Astrocyte (in vitro differentiated cells and primary cell): ENCODE measurements around the gene IQCM. TPM values are rescaled to one million over a fixed set of nuclear protein-coding genes. Genes with fewer than 3 reads are reported as not detected.

Experiments
- DNase-seq: peaks from one replicate; pipeline ENCODE4 v3.0.0-alpha.2; 2010; ENCODE audit warnings: low read depth
- FAIRE-seq: peaks from 2 replicates; lab custom pipeline; 2011; peaks lifted over from hg19 to GRCh38; lab: Jason Lieb, UNC
- H2AFZ ChIP-seq: 2 replicates; pipeline ENCODE4 v1.6.0; 2012; ENCODE audit warnings: low read depth, low read length, inconsistent platforms
- H3K27ac ChIP-seq: 2 replicates; pipeline ENCODE4 v1.5.1; 2011; ENCODE audit warnings: low read depth, low read length, inconsistent platforms
- H3K27me3 ChIP-seq: 2 replicates; pipeline ENCODE4 v1.6.0; 2011; ENCODE audit warnings: low read length, inconsistent platforms; ENCODE audit not compliant: insufficient read depth
- H3K36me3 ChIP-seq: 2 replicates; pipeline ENCODE4 v1.5.1; 2011; ENCODE audit warnings: low read length, inconsistent platforms; ENCODE audit not compliant: insufficient read depth
- H3K4me1 ChIP-seq: 2 replicates; pipeline ENCODE4 v1.5.1; 2011; ENCODE audit warnings: low read length, inconsistent platforms; ENCODE audit not compliant: insufficient read depth
- H3K4me2 ChIP-seq: 2 replicates; pipeline ENCODE4 v1.6.0; 2012; ENCODE audit warnings: low read length, inconsistent platforms
- H3K4me3 ChIP-seq: 2 replicates; pipeline ENCODE4 v1.5.1; 2011; ENCODE audit warnings: low read depth, mild to moderate bottlenecking, low read length, inconsistent platforms; ENCODE audit not compliant: insufficient read depth
- H3K79me2 ChIP-seq: 2 replicates; pipeline ENCODE4 v1.6.0; 2012; ENCODE audit warnings: mild to moderate bottlenecking, low read length, inconsistent platforms; ENCODE audit not compliant: insufficient read depth
- H3K9ac ChIP-seq: 2 replicates; pipeline ENCODE4 v1.6.0; 2012; ENCODE audit warnings: mild to moderate bottlenecking, low read length, inconsistent platforms
- H3K9me3 ChIP-seq: 2 replicates; pipeline ENCODE4 v1.5.1; 2012; ENCODE audit warnings: low read depth, mild to moderate bottlenecking, low read length, inconsistent platforms; ENCODE audit not compliant: insufficient read depth
- H4K20me1 ChIP-seq: 2 replicates; pipeline ENCODE4 v1.6.0; 2012; ENCODE audit warnings: low read length, inconsistent platforms; ENCODE audit not compliant: insufficient read depth
- H3K27ac Mint-ChIP-seq: one replicate; pipeline ENCODE4 v1.8.0; 2021; ENCODE audit warnings: mild to moderate bottlenecking, mixed read lengths; ENCODE audit not compliant: unreplicated experiment
- H3K27me3 Mint-ChIP-seq: one replicate; pipeline ENCODE4 v1.8.0; 2021; ENCODE audit warnings: low read depth, mixed read lengths; ENCODE audit not compliant: unreplicated experiment
- H3K36me3 Mint-ChIP-seq: one replicate; pipeline ENCODE4 v1.8.0; 2021; ENCODE audit warnings: low read depth, mixed read lengths; ENCODE audit not compliant: unreplicated experiment
- H3K4me1 Mint-ChIP-seq: one replicate; pipeline ENCODE4 v1.8.0; 2021; ENCODE audit warnings: low read depth, mixed read lengths; ENCODE audit not compliant: unreplicated experiment
- H3K4me3 Mint-ChIP-seq: one replicate; pipeline ENCODE4 v1.8.0; 2021; ENCODE audit warnings: mild to moderate bottlenecking, moderate library complexity, mixed read lengths; ENCODE audit not compliant: unreplicated experiment
- H3K9me3 Mint-ChIP-seq: one replicate; pipeline ENCODE4 v1.8.0; 2021; ENCODE audit warnings: mild to moderate bottlenecking, mixed read lengths; ENCODE audit not compliant: unreplicated experiment
- CTCF ChIP-seq: IDR thresholded peaks from 2 replicates; pipeline ENCODE4 v1.5.1; 2011; ENCODE audit warnings: low read depth, mild to moderate bottlenecking, inconsistent platforms, low read length, moderate library complexity; ENCODE audit not compliant: insufficient read depth
- EZH2 ChIP-seq: IDR thresholded peaks from 2 replicates; pipeline ENCODE4 v1.6.1; 2012; ENCODE audit warnings: mild to moderate bottlenecking, low read length, inconsistent platforms; ENCODE audit not compliant: insufficient read depth
- total RNA-seq: library from RNA; stranded (reverse); gene quantifications from 2 replicates; pipeline ENCODE4 v1.2.1, GENCODE V29; 2021

Gene IQCM
- total RNA-seq, 1 donor from 2014 or later, result 0.11 TPM

- Histone ChIP-seq H3K9me3 (no peaks in the 10 kb centered on the region), H3K4me3 (no peak overlapping the region), H3K79me2 (no peaks in the 10 kb centered on the region), H3K36me3 (no peaks in the 10 kb centered on the region), H3K4me2 (no peak overlapping the region), H3K27ac (no peak overlapping the region), H3K4me1 (peaks cover 4% of the 10 kb centered on the region), H2AFZ (no peak overlapping the region), H3K27me3 (no peaks in the 10 kb centered on the region), H3K9ac (no peak overlapping the region), H4K20me1 (no peaks in the 10 kb centered on the region)
- Mint-ChIP-seq H3K27ac (no peak overlapping the region), H3K27me3 (no peaks in the 10 kb centered on the region), H3K36me3 (no peaks in the 10 kb centered on the region), H3K9me3 (peaks cover 5% of the 10 kb centered on the region), H3K4me1 (peaks cover 17% of the 10 kb centered on the region), H3K4me3 (no peak overlapping the region)
- DNase-seq, result no peak
- TF ChIP-seq CTCF (no peak), EZH2 (no peak)
- no peak for FAIRE-seq
Measured at GRCh38 chr4:149713031-149713430, 102.6 kb downstream of the IQCM start.

- Histone ChIP-seq H3K9ac (no peak overlapping the region), H3K36me3 (no peaks in the 10 kb centered on the region), H3K4me3 (no peak overlapping the region), H3K27ac (no peak overlapping the region), H4K20me1 (no peaks in the 10 kb centered on the region), H3K79me2 (no peaks in the 10 kb centered on the region), H3K4me1 (peaks cover 4% of the 10 kb centered on the region), H3K9me3 (no peaks in the 10 kb centered on the region), H2AFZ (no peak overlapping the region), H3K27me3 (no peaks in the 10 kb centered on the region), H3K4me2 (no peak overlapping the region)
- no peak for TF ChIP-seq EZH2
- TF ChIP-seq CTCF, result no peak
- no peak overlapping the region for H3K27ac Mint-ChIP-seq
- H3K4me3 Mint-ChIP-seq, result no peak overlapping the region
- H3K4me1 Mint-ChIP-seq, result peaks cover 26% of the 10 kb centered on the region
- H3K9me3 Mint-ChIP-seq, result peaks cover 5% of the 10 kb centered on the region
- DNase-seq (no peak), FAIRE-seq (no peak)
- H3K36me3 Mint-ChIP-seq, result no peaks in the 10 kb centered on the region
- H3K27me3 Mint-ChIP-seq, result no peaks in the 10 kb centered on the region
Measured at GRCh38 chr4:149711593-149712365, 103.9 kb downstream of the IQCM start.

- no peaks in the 10 kb centered on the region for H3K27me3 ChIP-seq
- no peaks in the 10 kb centered on the region for H3K9me3 Mint-ChIP-seq
- no peaks in the 10 kb centered on the region for H3K9me3 ChIP-seq
- H3K9ac ChIP-seq, result no peak overlapping the region
- H3K4me2 ChIP-seq, result no peak overlapping the region
- peaks cover 4% of the 10 kb centered on the region for H3K4me1 ChIP-seq
- DNase-seq, result peak; percentile 31
- no peaks in the 10 kb centered on the region for H3K27me3 Mint-ChIP-seq
- H3K4me3 ChIP-seq, result no peak overlapping the region
- H3K79me2 ChIP-seq, result no peaks in the 10 kb centered on the region
- no peak overlapping the region for H2AFZ ChIP-seq
- H3K4me3 Mint-ChIP-seq, result no peak overlapping the region
- TF ChIP-seq EZH2, result no peak
- TF ChIP-seq CTCF, result no peak
- H3K36me3 ChIP-seq, result no peaks in the 10 kb centered on the region
- peak; percentile 58 for FAIRE-seq
- no peaks in the 10 kb centered on the region for H3K36me3 Mint-ChIP-seq
- no peaks in the 10 kb centered on the region for H4K20me1 ChIP-seq
- H3K27ac Mint-ChIP-seq, result peak overlapping the region; percentile 11
- no peak overlapping the region for H3K27ac ChIP-seq
- H3K4me1 Mint-ChIP-seq, result peaks cover 27% of the 10 kb centered on the region
Measured at GRCh38 chr4:149709640-149710039, 106.0 kb downstream of the IQCM start.
